GM10266 (cell line): ENCODE measurements around the gene SLC41A1.

ENCODE experiments used
- DNase-seq: peaks from one replicate; pipeline ENCODE4 v3.0.0; 2012; ENCODE audit errors: extremely low spot score
- CTCF ChIP-seq: IDR thresholded peaks from 2 replicates; pipeline ENCODE4 v1.5.1; 2012; ENCODE audit warnings: mild to moderate bottlenecking, low read depth; ENCODE audit not compliant: control insufficient read depth, insufficient read depth; ENCODE audit errors: missing control alignments

SLC41A1 gene

GRCh38 chr1:205817364-205817763 is 4.4 kb upstream of the SLC41A1 start:
- TF ChIP-seq CTCF, result no peak
- no peak for DNase-seq

- DNase-seq, result no peak
- TF ChIP-seq CTCF, result no peak
Measured at GRCh38 chr1:205813755-205814058, 709 bp upstream of the SLC41A1 start.

- peak; percentile 49 for DNase-seq
- no peak for TF ChIP-seq CTCF
Measured at GRCh38 chr1:205812271-205812877, 624 bp downstream of the SLC41A1 start.

GRCh38 chr1:205811660-205812059 is 1.3 kb downstream of the SLC41A1 start:
- TF ChIP-seq CTCF, result no peak
- DNase-seq, result no peak

- no peak for DNase-seq
- TF ChIP-seq CTCF, result no peak
Measured at GRCh38 chr1:205810448-205811157, 2.4 kb downstream of the SLC41A1 start.

- no peak for DNase-seq
- TF ChIP-seq CTCF, result no peak
Measured at GRCh38 chr1:205809942-205810345, 3.1 kb downstream of the SLC41A1 start.

GRCh38 chr1:205809469-205809868 is 3.5 kb downstream of the SLC41A1 start:
- TF ChIP-seq CTCF, result no peak
- no peak for DNase-seq
